Germinal center (tissue), 1 donor: ENCODE measurements around the gene PCP4L1.
"Not testable (repeated sequence)": the region's sequence is repeated elsewhere in the genome, so short reads cannot be mapped to it uniquely, and the experiment has no call there.

ENCODE experiments used
- DNase-seq: peaks from one replicate; pipeline ENCODE4 v3.0.0; 2012; ENCODE audit warnings: mixed read lengths, low spot score

The PCP4L1 gene

GRCh38 chr1:161228032-161228431 lies 30.5 kb upstream of the PCP4L1 start:
- DNase-seq = no peak

GRCh38 chr1:161229896-161230295 lies 28.6 kb upstream of the PCP4L1 start:
- no peak for DNase-seq

- DNase-seq = no peak
Measured at GRCh38 chr1:161230762-161231161, 27.8 kb upstream of the PCP4L1 start.

- DNase-seq = no peak
Measured at GRCh38 chr1:161233102-161233501, 25.4 kb upstream of the PCP4L1 start.

DNA sequence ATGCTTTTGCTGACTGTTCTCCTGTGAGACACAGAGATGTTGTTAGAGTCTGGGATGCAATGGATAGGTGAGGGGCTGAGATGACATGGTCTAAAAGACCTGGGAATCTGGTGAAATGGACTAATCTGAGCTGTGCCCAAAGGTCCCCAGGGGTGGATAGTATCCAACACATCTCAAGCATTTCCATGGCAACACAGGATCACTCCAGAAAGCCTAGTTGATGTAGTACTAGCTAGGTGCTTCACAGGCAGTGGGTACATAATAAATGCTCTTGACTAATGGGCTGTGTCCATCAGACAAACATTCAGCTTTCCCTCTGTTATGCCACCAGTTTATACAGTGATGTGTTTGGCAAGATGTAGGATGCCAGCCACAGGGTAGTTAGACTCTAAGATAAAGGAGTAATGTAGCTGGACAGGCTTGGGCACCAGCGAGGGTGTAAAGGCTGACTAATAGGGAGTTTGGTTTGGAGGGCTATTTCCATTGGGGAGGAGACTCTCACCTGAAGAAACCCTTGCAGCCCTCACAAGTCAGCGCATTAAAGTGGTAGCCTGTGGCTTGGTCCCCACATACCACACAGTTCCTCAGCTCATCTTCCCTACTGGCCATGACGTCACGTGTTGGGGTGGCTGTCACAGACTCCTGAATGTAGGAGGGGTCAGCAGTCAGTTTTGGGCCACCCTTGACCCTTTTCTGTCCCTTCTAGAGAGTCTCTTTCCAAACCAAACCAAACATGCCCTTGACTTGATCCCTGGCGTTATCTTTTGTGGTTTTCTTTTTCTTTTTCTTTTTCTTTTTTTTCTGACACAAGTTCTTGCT lies 22.4 kb upstream of the PCP4L1 start:
- DNase-seq = no peak

DNA sequence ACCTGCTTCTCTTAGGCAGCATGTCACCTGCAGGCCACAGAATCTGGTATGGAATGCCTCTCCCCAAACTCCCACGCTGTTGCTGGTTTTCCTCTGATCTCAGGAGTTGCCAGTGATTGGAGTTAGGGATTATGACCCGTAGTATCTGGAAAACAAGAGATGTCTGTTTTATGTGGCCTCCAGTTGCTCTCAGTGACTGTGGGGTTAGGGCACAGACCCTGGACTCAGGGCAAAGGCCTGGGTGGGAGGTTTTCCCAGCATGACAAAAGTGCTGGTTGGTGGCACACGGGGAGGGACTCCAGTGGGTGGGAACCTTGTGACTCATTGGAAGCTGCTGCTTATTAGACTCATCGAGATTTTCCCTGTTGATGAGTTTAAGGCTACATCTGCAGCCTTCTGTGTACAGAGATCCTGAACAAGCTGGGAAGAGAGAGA lies 20.5 kb upstream of the PCP4L1 start, which contains the start of gene NR1I3:
Gene NR1I3 (minus strand): TSS at position 165 of the 435 bp plus-strand sequence. CDS start 1,638 bp downstream, outside the sequence.
- no peak for DNase-seq

DNA sequence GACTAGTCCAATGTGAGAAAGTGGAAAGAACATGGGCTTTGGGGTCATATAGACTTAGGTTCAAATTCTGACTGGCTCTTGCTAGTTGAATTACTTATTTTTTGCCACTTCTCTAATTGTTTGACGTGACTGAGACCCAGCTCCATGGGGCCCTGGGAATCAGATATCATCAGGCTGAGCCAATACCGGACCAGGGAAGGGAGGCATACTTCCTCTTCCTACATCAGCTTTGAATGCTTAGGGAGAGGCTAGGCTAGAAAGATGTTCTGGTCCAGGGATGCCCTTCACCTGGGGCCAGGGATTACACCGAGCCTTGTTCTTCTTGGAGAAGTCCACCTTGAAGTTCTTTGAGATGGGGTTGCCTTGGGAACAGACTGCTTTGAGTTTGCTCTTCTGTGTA lies 16.9 kb upstream of the PCP4L1 start:
- DNase-seq = no peak

GRCh38 chr1:161242313-161242712 lies 16.2 kb upstream of the PCP4L1 start:
- DNase-seq = no peak

DNA sequence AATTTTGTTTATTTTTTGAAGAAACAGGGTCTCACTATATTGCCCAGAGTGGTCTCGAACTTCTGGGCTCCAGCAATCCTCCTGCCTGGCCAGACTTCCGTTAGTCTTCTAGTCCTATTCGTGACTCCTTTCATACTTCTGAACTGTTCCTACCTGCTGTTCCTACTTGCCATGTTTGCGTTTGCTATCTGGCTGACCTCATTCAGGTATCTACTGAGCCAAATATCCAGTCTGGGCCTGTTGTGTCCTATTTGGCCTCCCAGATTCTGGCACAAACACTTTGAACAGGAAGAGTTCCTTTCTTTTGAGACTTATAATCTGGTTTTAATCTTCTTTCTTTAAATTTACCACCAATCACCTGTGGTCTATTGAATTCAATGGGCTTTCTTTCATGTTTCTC lies 13.7 kb upstream of the PCP4L1 start:
- no peak for DNase-seq

- DNase-seq = not testable (repeated sequence)
Measured at GRCh38 chr1:161250100-161250499, 8.4 kb upstream of the PCP4L1 start.

- DNase-seq = no peak
Measured at GRCh38 chr1:161250829-161251228, 7.7 kb upstream of the PCP4L1 start.

DNA sequence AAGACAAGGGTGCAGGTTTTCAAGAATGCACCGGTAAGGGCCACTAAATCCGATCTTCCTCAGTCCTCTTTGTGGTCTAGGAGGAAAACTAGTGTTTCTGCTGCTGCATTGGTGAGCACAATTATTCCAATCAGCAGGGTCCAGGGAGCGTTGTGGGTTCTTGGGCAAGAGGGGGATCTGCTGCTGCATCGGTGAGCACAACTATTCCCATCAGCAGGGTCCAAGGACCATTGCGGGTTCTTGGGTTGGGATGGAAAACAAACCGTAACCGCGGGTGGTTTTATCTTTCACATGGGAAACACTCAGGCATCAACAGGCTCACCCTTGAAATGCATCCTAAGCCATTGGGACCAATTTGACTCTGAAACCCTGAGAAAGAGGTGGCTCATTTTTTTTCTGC lies 7.0 kb upstream of the PCP4L1 start:
- DNase-seq = no peak

DNA sequence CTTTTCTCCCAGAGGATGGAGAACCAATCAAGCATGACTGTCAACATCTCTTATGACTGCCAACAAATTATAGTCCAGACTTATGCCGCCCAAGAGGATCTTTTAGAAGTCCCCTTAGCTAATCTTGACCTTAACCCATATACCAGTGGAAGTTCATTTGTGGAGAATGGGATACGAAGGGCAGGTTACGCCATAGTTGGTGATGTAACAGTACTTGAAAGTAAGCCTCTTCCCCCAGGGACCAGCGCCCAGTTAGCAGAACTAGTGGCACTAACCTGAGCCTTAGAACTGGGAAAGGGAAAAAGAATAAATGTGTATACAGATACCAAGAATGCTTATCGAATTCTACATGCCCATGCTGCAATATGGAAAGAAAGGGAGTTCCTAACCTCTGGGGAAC lies 3.2 kb upstream of the PCP4L1 start:
- not testable (repeated sequence) for DNase-seq

- DNase-seq = not testable (repeated sequence)
Measured at GRCh38 chr1:161255955-161256520, 2.5 kb upstream of the PCP4L1 start.

DNA sequence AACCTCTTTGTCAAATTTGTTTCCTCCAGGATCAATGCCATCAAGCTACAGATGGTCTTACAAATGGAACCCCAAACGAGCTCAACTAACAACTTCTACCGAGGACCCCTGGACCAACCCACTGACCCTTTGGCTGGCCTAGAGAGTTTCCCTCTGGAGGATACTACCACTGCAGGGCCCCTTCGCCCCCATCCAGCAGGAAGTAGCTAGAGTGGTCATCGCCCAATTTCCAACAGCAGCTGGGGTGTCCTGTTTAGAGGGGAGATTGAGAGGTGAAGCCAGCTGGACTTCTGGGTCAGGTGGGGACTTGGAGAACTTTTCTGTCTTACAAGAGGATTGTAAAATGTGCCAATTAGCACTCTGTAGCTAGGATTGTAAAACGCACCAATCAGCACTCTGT lies 1.4 kb upstream of the PCP4L1 start:
- DNase-seq = not testable (repeated sequence)

GRCh38 chr1:161259345-161259702 lies 779 bp downstream of the PCP4L1 start:
- DNase-seq = no peak

GRCh38 chr1:161259765-161260164 lies 1.2 kb downstream of the PCP4L1 start:
- no peak for DNase-seq

DNA sequence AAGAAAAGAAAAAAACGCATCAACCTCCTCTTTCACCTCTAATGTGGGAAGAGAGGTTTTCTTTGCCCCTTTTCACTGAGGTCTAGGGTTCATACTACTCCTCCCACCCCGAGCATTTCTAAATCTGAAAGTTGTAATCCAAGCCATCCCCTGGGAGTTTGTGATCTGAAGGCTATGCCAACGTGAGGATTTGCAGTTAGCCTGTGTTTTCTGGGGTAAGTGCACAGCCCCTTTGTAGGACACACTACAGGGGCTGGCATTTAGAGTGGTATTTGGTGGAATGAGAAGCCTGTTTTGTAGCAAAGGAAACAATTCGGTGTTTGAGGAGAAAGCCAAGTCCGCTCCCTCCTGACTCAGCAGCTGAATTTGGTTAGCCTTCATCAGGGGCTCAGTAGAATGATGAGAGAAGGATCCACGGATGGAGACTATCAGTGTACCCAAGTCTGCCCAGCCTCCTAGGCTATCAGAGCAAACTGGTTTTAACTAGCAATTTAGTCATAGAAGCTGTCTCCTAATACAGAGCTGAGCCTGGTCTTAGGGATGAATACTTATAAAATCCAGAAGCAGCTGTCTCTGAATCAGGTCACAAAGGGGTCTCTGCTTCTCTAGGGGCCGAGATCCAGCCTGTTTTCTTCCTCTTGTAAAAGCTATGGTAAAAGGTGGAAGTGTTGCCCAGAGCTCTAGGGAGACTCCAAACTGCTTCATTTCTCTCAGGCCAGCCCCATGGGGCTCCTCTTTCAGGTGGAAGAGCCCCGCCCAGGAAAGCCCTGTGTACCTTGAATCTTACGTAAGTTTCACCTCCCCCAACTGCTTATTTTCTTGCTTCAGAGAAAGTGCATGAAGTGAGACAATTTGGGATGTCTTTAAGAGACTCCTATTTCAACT lies 2.1 kb downstream of the PCP4L1 start:
- no peak for DNase-seq

- no peak for DNase-seq
Measured at GRCh38 chr1:161261261-161262235, 3.0 kb downstream of the PCP4L1 start.

GRCh38 chr1:161265305-161265704 lies 6.8 kb downstream of the PCP4L1 start:
- DNase-seq = no peak

DNA sequence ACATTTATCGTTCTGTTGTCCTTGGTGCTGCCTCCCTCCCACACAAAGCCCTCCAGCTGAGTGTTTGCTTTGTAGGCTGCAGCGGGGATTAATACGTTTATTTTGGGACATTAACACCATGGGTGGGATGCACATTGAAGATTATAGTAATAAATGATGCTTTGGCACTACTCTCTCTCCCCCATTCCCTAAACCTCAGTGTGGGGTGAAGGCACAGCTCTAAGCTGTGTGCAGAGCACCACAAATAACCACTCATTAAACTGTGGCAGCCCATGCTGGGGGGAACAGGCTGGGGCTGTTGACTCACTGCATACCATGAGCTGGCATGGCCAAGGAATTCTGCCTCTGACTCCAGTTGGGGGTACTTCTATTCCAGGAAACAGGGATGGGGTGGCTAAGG lies 7.7 kb downstream of the PCP4L1 start:
- DNase-seq = no peak
